ENCODE data around the gene DIDO1. TPM values are rescaled to one million over a fixed set of nuclear protein-coding genes. Genes with fewer than 3 reads are reported as not detected.

DIDO1 gene
- total and polyA plus RNA-seq, 2 of the 13 experiments (the other 11 are each of a cell fraction or from before 2014, with no cell fraction given) = 75.0 to 75.1 TPM

DNA sequence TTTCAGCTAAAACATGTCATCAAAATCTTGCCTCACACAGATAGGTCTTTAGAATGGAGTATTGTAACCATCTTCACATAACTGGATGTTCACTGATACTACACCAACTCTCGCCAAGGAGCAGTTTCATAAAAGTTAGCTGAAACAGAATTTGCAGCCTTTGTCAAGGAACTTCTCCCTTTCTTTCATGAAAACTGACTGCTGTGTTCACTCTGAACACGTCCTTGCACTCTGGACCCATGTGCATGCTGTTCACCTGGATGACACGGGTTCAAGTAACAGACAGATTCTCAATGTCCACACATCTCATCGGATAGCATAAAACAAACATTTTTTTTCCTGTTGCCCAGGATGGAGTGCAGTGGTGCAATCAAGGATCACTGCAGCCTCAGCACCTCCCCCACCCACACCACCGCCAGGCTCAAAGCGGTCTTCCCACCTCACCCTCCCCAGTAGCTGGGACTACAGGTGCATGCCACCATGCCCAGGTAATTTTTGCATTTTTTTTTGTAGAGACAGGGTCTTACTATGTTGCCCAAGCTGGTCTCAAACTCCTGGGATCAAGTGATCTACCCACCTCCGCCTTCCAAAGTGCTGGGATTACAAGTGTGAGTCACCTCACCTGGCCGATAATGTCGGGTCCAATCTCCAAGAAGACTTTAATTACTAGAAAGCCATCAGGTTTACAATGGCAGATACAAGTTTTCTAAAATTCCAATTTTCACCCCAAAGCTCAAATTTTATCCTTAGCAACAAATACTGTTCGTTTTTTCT is 9.4 kb downstream of the DIDO1 start (continued):
- TF ChIP-seq HMGXB3 (CRISPR knock-in tag; IDR thresholded peaks at IDR 0.05; ENCODE audit: borderline replicate concordance) (peak; percentile 90), ZNF703 (CRISPR knock-in tag; IDR thresholded peaks at IDR 0.05; ENCODE audit: borderline replicate concordance) (peak; percentile 84), MBD4 (IDR thresholded peaks at IDR 0.05; ENCODE audit: borderline replicate concordance, low read length) (peak; percentile 42; the same call in 1 of the 2 replicates), ZBTB1 (CRISPR knock-in tag; IDR thresholded peaks at IDR 0.05; ENCODE audit: borderline replicate concordance) (no peak), KDM3A (CRISPR knock-in tag; IDR thresholded peaks at IDR 0.05; ENCODE audit: low read depth) (peak; percentile 88; the same call in 1 of the 2 replicates), NONO (IDR thresholded peaks at IDR 0.05) (no peak), NONO (CRISPR knock-in tag; conservative IDR thresholded peaks at IDR 0.05) (peak; percentile 98), RNF2 (conservative IDR thresholded peaks at IDR 0.05; ENCODE audit: low read depth) (no peak), GRHL1 (CRISPR knock-in tag; conservative IDR thresholded peaks at IDR 0.05) (no peak), NCOA2 (CRISPR knock-in tag; IDR thresholded peaks at IDR 0.05) (peak; percentile 95), JUN (CRISPR knock-in tag; IDR thresholded peaks at IDR 0.05) (peak; percentile 81), ZMYM4 (CRISPR knock-in tag; IDR thresholded peaks at IDR 0.05) (peak; percentile 92), XBP1 (CRISPR knock-in tag; IDR thresholded peaks at IDR 0.05) (no peak), YEATS2 (CRISPR knock-in tag; IDR thresholded peaks at IDR 0.05; ENCODE audit: borderline replicate concordance) (peak; percentile 70; the same call in 1 of the 2 replicates), HNRNPUL1 (IDR thresholded peaks at IDR 0.05; ENCODE audit: low read depth, low read length) (no peak), CSRNP2 (CRISPR knock-in tag; conservative IDR thresholded peaks at IDR 0.05; ENCODE audit: low read depth) (no peak), SMAD3 (CRISPR knock-in tag; IDR thresholded peaks at IDR 0.05) (peak; percentile 98)
- TF ChIP-seq, protein P1, sequence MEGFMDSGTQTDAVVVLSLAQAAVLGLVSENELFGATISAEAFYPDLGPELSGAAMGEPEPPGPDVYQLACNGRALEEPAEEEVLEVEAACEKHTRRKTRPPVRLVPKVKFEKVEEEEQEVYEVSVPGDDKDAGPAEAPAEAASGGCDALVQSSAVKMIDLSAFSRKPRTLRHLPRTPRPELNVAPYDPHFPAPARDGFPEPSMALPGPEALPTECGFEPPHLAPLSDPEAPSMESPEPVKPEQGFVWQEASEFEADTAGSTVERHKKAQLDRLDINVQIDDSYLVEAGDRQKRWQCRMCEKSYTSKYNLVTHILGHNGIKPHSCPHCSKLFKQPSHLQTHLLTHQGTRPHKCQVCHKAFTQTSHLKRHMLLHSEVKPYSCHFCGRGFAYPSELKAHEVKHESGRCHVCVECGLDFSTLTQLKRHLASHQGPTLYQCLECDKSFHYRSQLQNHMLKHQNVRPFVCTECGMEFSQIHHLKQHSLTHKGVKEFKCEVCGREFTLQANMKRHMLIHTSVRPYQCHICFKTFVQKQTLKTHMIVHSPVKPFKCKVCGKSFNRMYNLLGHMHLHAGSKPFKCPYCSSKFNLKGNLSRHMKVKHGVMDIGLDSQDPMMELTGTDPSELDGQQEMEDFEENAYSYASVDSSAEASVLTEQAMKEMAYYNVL (CRISPR knock-in tag; IDR thresholded peaks at IDR 0.05; ENCODE audit: borderline replicate concordance) = peak; percentile 97
- TF ChIP-seq, protein P2, sequence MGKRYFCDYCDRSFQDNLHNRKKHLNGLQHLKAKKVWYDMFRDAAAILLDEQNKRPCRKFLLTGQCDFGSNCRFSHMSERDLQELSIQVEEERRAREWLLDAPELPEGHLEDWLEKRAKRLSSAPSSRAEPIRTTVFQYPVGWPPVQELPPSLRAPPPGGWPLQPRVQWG (CRISPR knock-in tag; IDR thresholded peaks at IDR 0.05; ENCODE audit: borderline replicate concordance, low read depth) = no peak

All from HepG2 (cell line).